GM20000 (cell line): ENCODE data around the gene GRIP1.

ENCODE experiments used
- DNase-seq: peaks from one replicate; pipeline ENCODE4 v3.0.0; 2012; ENCODE audit warnings: low spot score
- CTCF ChIP-seq: IDR thresholded peaks from 2 replicates; pipeline ENCODE4 v1.5.1; 2012; ENCODE audit warnings: mild to moderate bottlenecking, control low read depth; ENCODE audit errors: extremely low read depth, missing control alignments

The GRIP1 gene

GRCh38 chr12:66337381-66338010, 341.4 kb downstream of the GRIP1 start:
- no peak for TF ChIP-seq CTCF
- DNase-seq, result no peak

- no peak for DNase-seq
- no peak for TF ChIP-seq CTCF
Observed at GRCh38 chr12:66335746-66336145, 343.1 kb downstream of the GRIP1 start.

- no peak for TF ChIP-seq CTCF
- DNase-seq, result no peak
Observed at GRCh38 chr12:66331814-66332213, 347.1 kb downstream of the GRIP1 start.

- no peak for DNase-seq
- TF ChIP-seq CTCF, result no peak
Observed at GRCh38 chr12:66331016-66331415, 347.9 kb downstream of the GRIP1 start.

GRCh38 chr12:66329941-66330340, 348.9 kb downstream of the GRIP1 start:
- no peak for DNase-seq
- no peak for TF ChIP-seq CTCF

- no peak for TF ChIP-seq CTCF
- DNase-seq, result no peak
Observed at GRCh38 chr12:66323017-66323416, 355.9 kb downstream of the GRIP1 start.

- TF ChIP-seq CTCF, result no peak
- no peak for DNase-seq
Observed at GRCh38 chr12:66321435-66321834, 357.4 kb downstream of the GRIP1 start.
